Prostate gland (tissue), 2 donors: ENCODE data around the gene C2CD4B. TPM values are rescaled to one million over a fixed set of nuclear protein-coding genes. Genes with fewer than 3 reads are reported as not detected.
A peak's percentile ranks its signal among the peaks of the same experiment; 100 is the strongest.

Experiments used
- DNase-seq: peaks from one replicate; pipeline ENCODE4 v3.0.0-alpha.2; 2019; ENCODE audit warnings: low spot score
- H3K27ac ChIP-seq, 2 donors: fragments of 200-600 bp; sonication (generic); 2 replicates each; pipeline ENCODE4 v1.5.1; 2017 to 2019
- H3K27me3 ChIP-seq: fragments of 200-600 bp; sonication (generic); replicated peaks from 2 replicates; pipeline ENCODE4 v1.5.1; 2019; ENCODE audit not compliant: insufficient read depth
- H3K36me3 ChIP-seq, 2 donors: fragments of 200-600 bp; sonication (generic); 1 replicate in 1 of 2; 2 replicates in 1 of 2; pipeline versions ENCODE4 v1.5.1 to v1.8.1; 2017 to 2019
- H3K4me1 ChIP-seq: fragments of 200-600 bp; sonication (generic); replicated peaks from 2 replicates; pipeline ENCODE4 v1.5.1; 2019
- H3K4me3 ChIP-seq, 2 donors: fragments of 200-600 bp; sonication (generic); 2 replicates each; pipeline ENCODE4 v1.5.1; 2017 to 2019
- H3K9me3 ChIP-seq: fragments of 200-600 bp; sonication (generic); 2 replicates; pipeline ENCODE4 v1.5.1; 2017
- CTCF ChIP-seq, 4 experiments: fragments of 200-600 bp in 2 of 4; fragments of 450-650 bp in 2 of 4; sonication (generic) in 2 of 4; IDR thresholded peaks; 1 replicate in 3 of 4; 2 replicates in 1 of 4; pipeline ENCODE4 v1.5.1; 2016 to 2019; ENCODE audit warnings: antibody characterized with exemption in 4 of 4, mild to moderate bottlenecking in 2 of 4, moderate library complexity in 2 of 4
- POLR2A ChIP-seq: fragments of 450-650 bp; IDR thresholded peaks from one replicate; pipeline ENCODE4 v1.6.1; 2016; ENCODE audit warnings: antibody characterized with exemption, mild to moderate bottlenecking
- POLR2AphosphoS5 ChIP-seq: sonication (generic); formaldehyde crosslinking; IDR thresholded peaks from one replicate; pipeline ENCODE4 v1.6.1; 2017; ENCODE audit warnings: antibody characterized with exemption
- WGBS: methylation state at CpG from one replicate; pipeline ENCODE4 v1.1.5; 2018; 5-methylcytosine and 5-hydroxymethylcytosine counted together
- intact Hi-C: fragments of 100-400 bp; cut with DNase I; formaldehyde crosslinking; loops from one replicate; pipeline ENCODE4 v1.14.2; 2022
- total RNA-seq, 2 donors: library from RNA; depleted of rRNA; stranded (reverse); fragments of >200 nt; gene quantifications; one replicate each; pipeline ENCODE4 v1.1.0, GENCODE V29; 2016

Gene C2CD4B
- total RNA-seq, 2 donors from 2014 or later = 1.2 to 3.2 TPM

GRCh38 chr15:62171882-62172281, 6.8 kb upstream of the C2CD4B start:
- H3K9me3 ChIP-seq = no peaks in the 10 kb centered on the region
- H3K27me3 ChIP-seq = peaks cover 2% of the 10 kb centered on the region
- H3K27ac ChIP-seq = no peak overlapping the region
- H3K36me3 ChIP-seq = no peaks in the 10 kb centered on the region
- intact Hi-C loops = no loop called here
- 53% methylated on average over 7 of the region's 7 CpGs for WGBS
- DNase-seq = no peak
- no peak overlapping the region for H3K4me3 ChIP-seq
- no peaks in the 10 kb centered on the region for H3K4me1 ChIP-seq
- no peak for TF ChIP-seq POLR2AphosphoS5
- no peak for TF ChIP-seq CTCF (IDR thresholded peaks at IDR 0.05)
- TF ChIP-seq POLR2A = no peak

- no peaks in the 10 kb centered on the region for H3K9me3 ChIP-seq
- H3K27me3 ChIP-seq = no peaks in the 10 kb centered on the region
- TF ChIP-seq POLR2AphosphoS5 (no peak), POLR2A (no peak), CTCF (IDR thresholded peaks at IDR 0.05) (no peak)
- H3K27ac ChIP-seq = no peak overlapping the region
- no peak for DNase-seq
- no peak overlapping the region for H3K4me3 ChIP-seq
- 83% methylated on average over 11 of the region's 11 CpGs for WGBS
- intact Hi-C loops = no loop called here
- no peaks in the 10 kb centered on the region for H3K4me1 ChIP-seq
- H3K36me3 ChIP-seq = no peaks in the 10 kb centered on the region
Measured at GRCh38 chr15:62165793-62166375, 799 bp upstream of the C2CD4B start.

GRCh38 chr15:62164396-62165103, 535 bp downstream of the C2CD4B start:
- Histone ChIP-seq H3K4me1 (no peaks in the 10 kb centered on the region), H3K27ac (no peak overlapping the region), H3K27me3 (no peaks in the 10 kb centered on the region), H3K36me3 (no peaks in the 10 kb centered on the region), H3K4me3 (peak overlapping the region; percentile 17 to 34), H3K9me3 (no peaks in the 10 kb centered on the region)
- WGBS = 2% methylated on average over 46 of the region's 98 CpGs
- TF ChIP-seq CTCF (IDR thresholded peaks at IDR 0.05) = no peak
- no peak for TF ChIP-seq POLR2A
- TF ChIP-seq POLR2AphosphoS5 = no peak
- DNase-seq = no peak
- intact Hi-C loops = no loop called here

- no peak for DNase-seq
- Histone ChIP-seq H3K36me3 (no peaks in the 10 kb centered on the region), H3K4me3 (peak overlapping the region; percentile 17 to 34), H3K27me3 (no peaks in the 10 kb centered on the region), H3K9me3 (no peaks in the 10 kb centered on the region), H3K27ac (no peak overlapping the region), H3K4me1 (no peaks in the 10 kb centered on the region)
- no peak for TF ChIP-seq POLR2AphosphoS5
- no peak for TF ChIP-seq POLR2A
- TF ChIP-seq CTCF (IDR thresholded peaks at IDR 0.05) = no peak
- 2% methylated on average over 40 of the region's 52 CpGs for WGBS
- intact Hi-C loops = no loop called here
Measured at GRCh38 chr15:62164014-62164395, 1.1 kb downstream of the C2CD4B start.
